Activated CD4-positive, CD25-positive, alpha-beta regulatory T cell (primary cell): ENCODE measurements around the gene UPF2.

Experiments used
- DNase-seq, 4 experiments: peaks; one replicate each; lab custom pipeline; 2025; lab: John Stamatoyannopoulos, UW

UPF2 gene

GRCh38 chr10:11958956-11959355, 83.7 kb downstream of the UPF2 start:
- DNase-seq = no peak

- no peak for DNase-seq
These were observed 90.9 kb downstream of the UPF2 start for GRCh38 chr10:11951695-11952094.

GRCh38 chr10:11950325-11951018, 92.1 kb downstream of the UPF2 start:
- no peak for DNase-seq

GRCh38 chr10:11949152-11949551, 93.5 kb downstream of the UPF2 start:
- DNase-seq = no peak

GRCh38 chr10:11946652-11947051, 96.0 kb downstream of the UPF2 start:
- DNase-seq = no peak

GRCh38 chr10:11936389-11937152, 106.0 kb downstream of the UPF2 start:
- no peak for DNase-seq

GRCh38 chr10:11934262-11934661, 108.3 kb downstream of the UPF2 start:
- DNase-seq = no peak

- DNase-seq = no peak
These were observed 108.9 kb downstream of the UPF2 start for GRCh38 chr10:11933577-11934223.

GRCh38 chr10:11931038-11931437, 111.6 kb downstream of the UPF2 start:
- no peak for DNase-seq

- DNase-seq = no peak
These were observed 112.2 kb downstream of the UPF2 start for GRCh38 chr10:11930312-11930978.

GRCh38 chr10:11927746-11928145, 114.9 kb downstream of the UPF2 start:
- no peak for DNase-seq

GRCh38 chr10:11921800-11922392, 120.7 kb downstream of the UPF2 start:
- no peak for DNase-seq

- no peak for DNase-seq
These were observed 123.3 kb downstream of the UPF2 start for GRCh38 chr10:11919271-11919670.

GRCh38 chr10:11918384-11918783, 124.2 kb downstream of the UPF2 start:
- no peak for DNase-seq

- no peak for DNase-seq
These were observed 129.4 kb downstream of the UPF2 start for GRCh38 chr10:11913079-11913641.

GRCh38 chr10:11910102-11910501, 132.5 kb downstream of the UPF2 start:
- no peak for DNase-seq

GRCh38 chr10:11909618-11910017, 133.0 kb downstream of the UPF2 start:
- no peak for DNase-seq

- no peak for DNase-seq
These were observed 133.6 kb downstream of the UPF2 start for GRCh38 chr10:11908991-11909390.

- DNase-seq = no peak
These were observed 134.1 kb downstream of the UPF2 start for GRCh38 chr10:11908536-11908935.

- DNase-seq = no peak
These were observed 134.7 kb downstream of the UPF2 start for GRCh38 chr10:11907914-11908313.

- no peak for DNase-seq
These were observed 135.9 kb downstream of the UPF2 start for GRCh38 chr10:11906714-11907113.

GRCh38 chr10:11902646-11903045, 140.0 kb downstream of the UPF2 start:
- DNase-seq = no peak
